Lung (tissue), 12 donors: ENCODE measurements around the gene WDR87. TPM values are rescaled to one million over a fixed set of nuclear protein-coding genes. Genes with fewer than 3 reads are reported as not detected.
"Not testable (repeated sequence)": the region's sequence is repeated elsewhere in the genome, so short reads cannot be mapped to it uniquely, and the experiment has no call there.

Source experiments
- ATAC-seq: fragments of 200-7000 bp; cut with Tn5 transposase; one replicate; pipeline ENCODE4 v1.9.1; 2020; ENCODE audit warnings: moderate number of reproducible peaks; ENCODE audit not compliant: insufficient read depth, low FRiP score
- DNase-seq, 3 donors: peaks; one replicate each; pipeline ENCODE4 v3.0.0-alpha.2; 2013 to 2017
- H3K27ac ChIP-seq, 2 donors: one replicate each; pipeline ENCODE4 v1.5.1; 2013; ENCODE audit warnings: mild to moderate bottlenecking in 2 of 2, moderate library complexity in 2 of 2, control low read depth in 1 of 2, inconsistent platforms in 1 of 2, low read depth in 1 of 2, low read length in 1 of 2
- H3K27me3 ChIP-seq, 3 donors: one replicate each; pipeline ENCODE4 v1.5.1; 2013; ENCODE audit warnings: low read length in 2 of 3; ENCODE audit not compliant: control insufficient read depth in 3 of 3, insufficient read depth in 3 of 3
- H3K36me3 ChIP-seq, 4 donors: one replicate each; pipeline ENCODE4 v1.5.1; 2013; ENCODE audit warnings: low read length in 4 of 4, mild to moderate bottlenecking in 1 of 4, moderate library complexity in 1 of 4; ENCODE audit not compliant: control insufficient read depth in 4 of 4, insufficient read depth in 4 of 4
- H3K4me1 ChIP-seq, 5 donors: one replicate each; pipeline ENCODE4 v1.5.1; 2013; ENCODE audit warnings: low read length in 5 of 5, mild to moderate bottlenecking in 2 of 5, moderate library complexity in 1 of 5; ENCODE audit not compliant: control insufficient read depth in 5 of 5, insufficient read depth in 5 of 5
- H3K4me3 ChIP-seq: one replicate; pipeline ENCODE4 v1.5.1; 2013; ENCODE audit warnings: mild to moderate bottlenecking, control low read depth, moderate library complexity
- H3K9ac ChIP-seq, 2 donors: one replicate each; pipeline ENCODE4 v1.5.1; 2013; ENCODE audit warnings: low read length in 2 of 2, control low read depth in 1 of 2; ENCODE audit not compliant: insufficient read depth in 1 of 2
- H3K9me3 ChIP-seq, 4 donors: one replicate each; pipeline ENCODE4 v1.5.1; 2013; ENCODE audit warnings: low read length in 3 of 4, mild to moderate bottlenecking in 1 of 4, moderate library complexity in 1 of 4; ENCODE audit not compliant: control insufficient read depth in 4 of 4, insufficient read depth in 3 of 4
- WGBS, 2 donors: extraction: QIAGEN DNeasy Blood & Tissue Kit; methylation state at CpG; one replicate each; pipeline ENCODE4 v1.1.7; 2013; 5-methylcytosine and 5-hydroxymethylcytosine counted together
- polyA plus RNA-seq, 2 donors: library from polyadenylated mRNA; stranded (reverse); fragments of 200-250 nt; gene quantifications; one replicate each; pipeline ENCODE4 v1.2.1, GENCODE V29; 2013
- total RNA-seq, 2 donors: library from RNA; depleted of rRNA in 1 of 2; stranded (reverse); fragments of >200 nt in 1 of 2; gene quantifications; one replicate each; pipeline ENCODE4 v1.2.1, GENCODE V29; 2014 to 2021
- TF ChIP-seq, protein P1 (sequence below): IDR thresholded peaks from 2 replicates; pipeline ENCODE4 v1.5.1; 2012; ENCODE audit warnings: mild to moderate bottlenecking; ENCODE audit errors: control extremely low read depth, extremely low read depth
- donor health status: control.
- donor health status: control.
- donor health status: Bipolar disorder and iron deficiency.
- donor health status: healthy.
- donor health status: DM: yes; HTN: yes; CAD: no.

WDR87 gene
- total and polyA plus RNA-seq, 4 donors: not detected

GRCh38 chr19:37926255-37926654 lies 19.9 kb upstream of the WDR87 start:
- Histone ChIP-seq H3K27me3 (no peaks in the 10 kb centered on the region), H3K9ac (no peak overlapping the region), H3K4me1 (peaks cover 0 to 5% (median 0%) of the 10 kb centered on the region in 5 donors), H3K4me3 (no peak overlapping the region), H3K36me3 (peaks cover 0 to 3% (median 0%) of the 10 kb centered on the region in 4 donors), H3K27ac (no peak overlapping the region), H3K9me3 (no peaks in the 10 kb centered on the region)
- TF ChIP-seq, protein P1, sequence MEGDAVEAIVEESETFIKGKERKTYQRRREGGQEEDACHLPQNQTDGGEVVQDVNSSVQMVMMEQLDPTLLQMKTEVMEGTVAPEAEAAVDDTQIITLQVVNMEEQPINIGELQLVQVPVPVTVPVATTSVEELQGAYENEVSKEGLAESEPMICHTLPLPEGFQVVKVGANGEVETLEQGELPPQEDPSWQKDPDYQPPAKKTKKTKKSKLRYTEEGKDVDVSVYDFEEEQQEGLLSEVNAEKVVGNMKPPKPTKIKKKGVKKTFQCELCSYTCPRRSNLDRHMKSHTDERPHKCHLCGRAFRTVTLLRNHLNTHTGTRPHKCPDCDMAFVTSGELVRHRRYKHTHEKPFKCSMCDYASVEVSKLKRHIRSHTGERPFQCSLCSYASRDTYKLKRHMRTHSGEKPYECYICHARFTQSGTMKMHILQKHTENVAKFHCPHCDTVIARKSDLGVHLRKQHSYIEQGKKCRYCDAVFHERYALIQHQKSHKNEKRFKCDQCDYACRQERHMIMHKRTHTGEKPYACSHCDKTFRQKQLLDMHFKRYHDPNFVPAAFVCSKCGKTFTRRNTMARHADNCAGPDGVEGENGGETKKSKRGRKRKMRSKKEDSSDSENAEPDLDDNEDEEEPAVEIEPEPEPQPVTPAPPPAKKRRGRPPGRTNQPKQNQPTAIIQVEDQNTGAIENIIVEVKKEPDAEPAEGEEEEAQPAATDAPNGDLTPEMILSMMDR: no peak
- ATAC-seq: no peak
- WGBS, 2 donors: 85 to 90% methylated on average over 10 of the region's 10 CpGs
- DNase-seq: no peak

- no peaks in the 10 kb centered on the region for H3K9me3 ChIP-seq
- no peak overlapping the region for H3K27ac ChIP-seq
- H3K4me3 ChIP-seq: no peak overlapping the region
- DNase-seq: no peak
- H3K9ac ChIP-seq: no peak overlapping the region
- TF ChIP-seq, protein P1: no peak
- WGBS, 2 donors: 66 to 72% methylated on average over 3 of the region's 3 CpGs
- no peak for ATAC-seq
- H3K36me3 ChIP-seq: peaks cover 0 to 3% (median 0%) of the 10 kb centered on the region in 4 donors
- H3K27me3 ChIP-seq: no peaks in the 10 kb centered on the region
- H3K4me1 ChIP-seq: peaks cover 0 to 4% (median 0%) of the 10 kb centered on the region in 5 donors
Observed at GRCh38 chr19:37925212-37925611, 18.8 kb upstream of the WDR87 start.

DNA sequence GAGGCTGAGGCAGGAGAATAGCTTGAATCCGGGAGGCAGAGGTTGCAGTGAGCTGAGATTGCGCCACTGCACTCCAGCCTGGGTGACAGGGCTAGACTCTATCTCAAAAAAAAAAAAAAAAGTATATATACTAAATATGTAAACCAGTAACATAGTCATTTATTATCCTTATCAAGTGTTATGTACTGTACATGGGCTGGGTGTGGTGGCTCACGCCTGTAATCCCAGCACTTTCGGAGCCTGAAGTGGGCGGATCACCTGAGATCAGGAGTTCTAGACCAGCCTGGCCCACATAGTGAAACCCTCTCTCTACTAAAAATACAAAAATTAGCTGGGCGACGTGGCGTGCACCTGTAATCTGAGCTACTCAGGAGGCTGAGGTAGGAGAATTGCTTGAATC lies 18.2 kb upstream of the WDR87 start:
- 90 to 93% methylated on average over 8 of the region's 8 CpGs for WGBS, 2 donors
- not testable (repeated sequence) for H3K4me3 ChIP-seq, H3K4me1 ChIP-seq, ATAC-seq, H3K9ac ChIP-seq, H3K9me3 ChIP-seq, H3K27me3 ChIP-seq, DNase-seq, H3K36me3 ChIP-seq, H3K27ac ChIP-seq

- ATAC-seq (no peak), DNase-seq (peak in 2 of 3 donors; percentile 36 to 38)
- Histone ChIP-seq H3K27ac (no peak overlapping the region), H3K27me3 (no peaks in the 10 kb centered on the region), H3K4me3 (no peak overlapping the region), H3K36me3 (peaks cover 0 to 5% (median 2%) of the 10 kb centered on the region in 4 donors), H3K4me1 (no peaks in the 10 kb centered on the region), H3K9me3 (no peaks in the 10 kb centered on the region), H3K9ac (no peak overlapping the region)
- TF ChIP-seq, protein P1: no peak
- 29 to 57% methylated on average over 23 of the region's 23 CpGs for WGBS, 2 donors
Observed at GRCh38 chr19:37920591-37921450, 14.4 kb upstream of the WDR87 start.
